K562 (cell line): ENCODE measurements around the gene FAM219A. TPM values are rescaled to one million over a fixed set of nuclear protein-coding genes. Genes with fewer than 3 reads are reported as not detected.

Source experiments
- ATAC-seq: fragments of 200-7000 bp; cut with Tn5 transposase; 3 replicates; pipeline ENCODE4 v1.9.1; 2020; ENCODE audit warnings: moderate library complexity
- BruUV-seq: library from RNA; stranded (reverse); fragments of 400-500 nt; replicated peaks from 2 replicates; lab custom pipeline; 2021; lab: Mats Ljungman, UMichigan
- CTCF ChIA-PET: fragments of 300-600 bp; formaldehyde crosslinking; extraction: SDS; loops from one replicate; lab custom pipeline; 2021; ENCODE audit warnings: low intra/inter-chr PET ratio; lab: Yijun Ruan, JAX
- POLR2A ChIA-PET: fragments of 300-600, 350-650 bp; sonication (Branson Sonifier 250); formaldehyde crosslinking; extraction: SDS; loops from one replicate; lab custom pipeline; 2021; ENCODE audit warnings: antibody characterized with exemption, inconsistent platforms; lab: Yijun Ruan, JAX
- DNase-seq, 4 experiments: peaks; one replicate each; pipeline versions ENCODE4 v3.0.0 to v3.0.0-alpha.2; 2011 to 2018; ENCODE audit warnings: low spot score in 3 of 4, mixed read lengths in 3 of 4; ENCODE audit errors: extremely low read depth in 1 of 4
- FAIRE-seq: peaks from 2 replicates; lab custom pipeline; 2011; peaks lifted over from hg19 to GRCh38; lab: Jason Lieb, UNC
- H2AFZ ChIP-seq: 2 replicates; pipeline ENCODE4 v1.6.0; 2011; ENCODE audit warnings: low read depth, low read length, control low read depth, inconsistent platforms
- H3K27ac ChIP-seq: fragments of 200-600 bp; 3 replicates; pipeline ENCODE4 v1.8.0; 2011; ENCODE audit warnings: low read depth, mild to moderate bottlenecking, control low read depth, inconsistent platforms, low read length, moderate library complexity, mixed read lengths; ENCODE audit errors: extremely low read depth
- H3K27me3 ChIP-seq, 2 experiments: fragments of 300-600 bp in 1 of 2; 2 replicates in 1 of 2; 3 replicates in 1 of 2; pipeline versions ENCODE4 v1.6.0 to v1.8.0; 2011; ENCODE audit warnings: inconsistent platforms in 2 of 2, low read length in 2 of 2, mild to moderate bottlenecking in 1 of 2, mixed read lengths in 1 of 2, moderate library complexity in 1 of 2; ENCODE audit not compliant: control insufficient read depth in 2 of 2, insufficient read depth in 2 of 2
- H3K36me3 ChIP-seq: fragments of 300-600 bp; 3 replicates; pipeline ENCODE4 v1.8.0; 2011; ENCODE audit warnings: mild to moderate bottlenecking, low read length, inconsistent platforms; ENCODE audit not compliant: control insufficient read depth, insufficient read depth
- H3K4me1 ChIP-seq, 2 experiments: fragments of 200-600 bp in 1 of 2; replicated peaks in 1 of 2; 2 replicates in 1 of 2; 3 replicates in 1 of 2; pipeline versions ENCODE4 v1.5.1 to v1.8.0; 2011; ENCODE audit warnings: inconsistent platforms in 2 of 2, low read length in 2 of 2, mild to moderate bottlenecking in 1 of 2, mixed read lengths in 1 of 2, moderate library complexity in 1 of 2; ENCODE audit not compliant: control insufficient read depth in 2 of 2, insufficient read depth in 2 of 2
- H3K4me2 ChIP-seq: 2 replicates; pipeline ENCODE4 v1.6.1; 2011; ENCODE audit warnings: low read length, control low read depth, inconsistent platforms, mixed read lengths; ENCODE audit not compliant: insufficient read depth
- H3K4me3 ChIP-seq: fragments of 200-600 bp; sonication (generic), shearing (Covaris generic); 2 replicates; pipeline ENCODE4 v1.5.1; 2016; ENCODE audit warnings: control low read depth, inconsistent platforms
- H3K79me2 ChIP-seq: fragments of 200-600 bp; 3 replicates; pipeline ENCODE4 v1.8.0; 2011; ENCODE audit warnings: low read length, inconsistent platforms; ENCODE audit not compliant: control insufficient read depth, insufficient read depth
- H3K9ac ChIP-seq, 2 experiments: 2 replicates each; pipeline versions ENCODE4 v1.6.0 to v1.6.1; 2011; ENCODE audit warnings: low read depth in 2 of 2, low read length in 2 of 2, control low read depth in 1 of 2, inconsistent platforms in 1 of 2, mild to moderate bottlenecking in 1 of 2, mixed read lengths in 1 of 2; ENCODE audit not compliant: insufficient read depth in 1 of 2
- H3K9me1 ChIP-seq: one replicate; pipeline ENCODE4 v1.6.0; 2011; ENCODE audit warnings: inconsistent platforms, mild to moderate bottlenecking, low read length, moderate library complexity; ENCODE audit not compliant: control insufficient read depth, insufficient read depth
- H3K9me3 ChIP-seq: replicated peaks from 2 replicates; pipeline ENCODE4 v1.5.1; 2011; ENCODE audit warnings: low read depth, low read length, inconsistent platforms; ENCODE audit not compliant: control insufficient read depth, insufficient read depth
- H4K20me1 ChIP-seq: replicated peaks from 2 replicates; pipeline ENCODE4 v1.6.1; 2011; ENCODE audit warnings: low read length, inconsistent platforms, mixed read lengths; ENCODE audit not compliant: control insufficient read depth, insufficient read depth
- CBX5 ChIP-seq: IDR thresholded peaks from 2 replicates; pipeline ENCODE4 v1.6.1; 2014; ENCODE audit warnings: low read depth, borderline replicate concordance
- HMGXB4 ChIP-seq: sonication (generic); formaldehyde crosslinking; IDR thresholded peaks from 2 replicates; pipeline ENCODE4 v1.8.1; 2023; ENCODE audit warnings: mild to moderate bottlenecking, missing genetic modification reagents
- KLF10 ChIP-seq: fragments of 250-450 bp; sonication (Bioruptor Pico); IDR thresholded peaks from 2 replicates; pipeline ENCODE4 v1.6.1; 2021; ENCODE audit warnings: matching md5 sums
- MBD2 ChIP-seq: sonication (generic); IDR thresholded peaks from 2 replicates; pipeline ENCODE4 v1.6.1; 2016; ENCODE audit warnings: low read depth, borderline replicate concordance
- MIER1 ChIP-seq: fragments of 450-650 bp; IDR thresholded peaks from 2 replicates; pipeline ENCODE4 v1.6.1; 2016; ENCODE audit warnings: antibody characterized with exemption, mild to moderate bottlenecking, low read depth
- NUFIP1 ChIP-seq: fragments of 450-650 bp; IDR thresholded peaks from 2 replicates; pipeline ENCODE4 v1.6.1; 2018; ENCODE audit not compliant: partially characterized antibody
- POLR2AphosphoS2 ChIP-seq: IDR thresholded peaks from 2 replicates; pipeline ENCODE4 v1.6.1; 2012; ENCODE audit warnings: low read length, improper control_type of control experiment
- THRAP3 ChIP-seq: fragments of 450-650 bp; IDR thresholded peaks from 2 replicates; pipeline ENCODE4 v1.6.1; 2016; ENCODE audit warnings: mild to moderate bottlenecking, inconsistent platforms, borderline replicate concordance
- TRIM24 ChIP-seq, 2 experiments: fragments of 450-650 bp; IDR thresholded peaks; 2 replicates each; pipeline ENCODE4 v1.6.1; 2016
- ZKSCAN1 ChIP-seq: fragments of 150-350 bp; IDR thresholded peaks from 2 replicates; pipeline ENCODE4 v1.6.1; 2016; ENCODE audit warnings: low read depth, low read length
- ZNF232 ChIP-seq: sonication (generic); formaldehyde crosslinking; IDR thresholded peaks from 2 replicates; pipeline ENCODE4 v1.8.0; 2022; ENCODE audit warnings: mild to moderate bottlenecking, missing genetic modification reagents
- ZNF347 ChIP-seq: fragments of 450-650 bp; formaldehyde crosslinking; IDR thresholded peaks from 2 replicates; pipeline ENCODE4 v1.4.0; 2020; ENCODE audit warnings: low read depth, mild to moderate bottlenecking, moderate library complexity
- ZNF668 ChIP-seq: fragments of 250-450 bp; sonication (Bioruptor Pico); IDR thresholded peaks from 2 replicates; pipeline ENCODE4 v1.8.0; 2022; ENCODE audit warnings: mild to moderate bottlenecking, inconsistent platforms
- WGBS: fragments of 100-300 bp; shearing (Covaris generic); methylation state at CpG from one replicate; pipeline ENCODE4 v1.1.6; 2016; ENCODE audit warnings: low coverage, mixed read lengths; ENCODE audit not compliant: insufficient coverage; ENCODE audit errors: missing lambda C conversion rate; 5-methylcytosine and 5-hydroxymethylcytosine counted together
- in situ Hi-C: fragments of 300-500 bp; cut with MboI; formaldehyde crosslinking; loops from 4 replicates; pipeline ENCODE4 v1.15.0; 2018; ENCODE audit warnings: inconsistent platforms, mixed read lengths
- intact Hi-C: fragments of 100-400 bp; cut with micrococcal nuclease; formaldehyde crosslinking; loops from 2 replicates; pipeline ENCODE4 v1.14.2; 2022
- polyA plus RNA-seq, 8 experiments: library from polyadenylated mRNA; depleted of rRNA in 4 of 8; stranded (reverse) in 5 of 8; unstranded in 3 of 8; fragments of >200 nt; fragmentation: Nextera tagmentation in 2 of 8; fragmentation: Illumina TruSeq in 1 of 8; extraction: Ambion mirVana in 2 of 8; extraction: Trizol in 1 of 8; gene quantifications; 2 replicates each; pipeline versions ENCODE4 v1.2.1 to v1.2.3, GENCODE V29; 2011 to 2014; ENCODE audit warnings: inconsistent platforms in 1 of 8, missing spikeins in 1 of 8
- total RNA-seq, 7 experiments: library from RNA; depleted of rRNA in 6 of 7; stranded (reverse); fragments of >200 nt in 6 of 7; fragmentation: Illumina TruSeq in 2 of 7; extraction: Trizol in 2 of 7; gene quantifications; 2 replicates each; pipeline versions ENCODE4 v1.2.1 to v1.2.3, GENCODE V29; 2011 to 2021; ENCODE audit warnings: low replicate concordance in 1 of 7

The FAM219A gene
- total and polyA plus RNA-seq, 9 of the 15 experiments (the other 6 are each of a cell fraction or from before 2014, with no cell fraction given) = 0.63 to 8.6 (median 2.9) TPM

DNA sequence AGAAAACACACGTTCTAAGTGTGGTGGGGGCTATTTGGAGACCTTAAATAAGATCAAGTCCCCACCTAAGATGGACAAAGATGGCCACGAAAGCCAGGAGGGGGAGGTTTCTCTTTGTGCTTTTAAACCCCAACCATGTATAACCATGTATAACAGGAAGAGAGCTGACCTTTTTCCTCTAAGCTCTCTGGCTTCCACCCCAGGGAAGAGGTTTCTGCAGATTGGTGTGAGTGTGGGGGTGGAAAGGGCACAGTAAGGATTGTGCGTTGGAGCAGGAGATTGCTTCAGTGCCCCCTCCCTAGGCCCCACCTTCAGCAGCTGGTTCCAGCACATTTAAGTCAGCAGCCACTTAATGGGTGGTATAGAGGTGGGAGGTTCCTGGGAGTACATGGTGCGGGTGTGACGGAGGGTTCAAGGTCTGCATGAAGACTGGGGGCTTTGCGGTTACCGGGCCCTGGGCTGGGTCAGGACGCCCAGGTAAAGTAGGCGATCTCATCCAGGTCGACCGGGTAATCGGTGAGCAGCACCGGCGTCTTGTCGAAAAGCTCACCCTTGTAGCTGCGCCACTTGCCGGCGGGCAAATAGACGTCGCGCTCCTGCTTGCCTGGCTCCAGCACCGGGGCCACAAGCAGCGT lies 87.9 kb downstream of the FAM219A start:
- ATAC-seq (no peak), FAIRE-seq (no peak), DNase-seq (no peak)
- H3K79me2 ChIP-seq = no peaks in the 10 kb centered on the region
- H3K9me3 ChIP-seq = 0 out of 2 replicates have a peak, but pooled peaks cover 2% of the 10 kb centered on the region
- H4K20me1 ChIP-seq = no peaks in the 10 kb centered on the region
- ChIA-PET CTCF (no interaction called here), POLR2A (no interaction called here)
- no peak overlapping the region for H3K4me3 ChIP-seq
- in situ Hi-C loops = no loop called here
- H3K27me3 ChIP-seq = no peaks in the 10 kb centered on the region
- no peak overlapping the region for H3K9ac ChIP-seq
- intact Hi-C loops = no loop called here
- no peak overlapping the region for H3K27ac ChIP-seq
- H3K4me1 ChIP-seq = no peaks in the 10 kb centered on the region; a peak in 1 of 5 replicates
- no peak overlapping the region for H2AFZ ChIP-seq
- WGBS = 23% methylated on average over 5 of the region's 23 CpGs
- no TSS peak for BruUV-seq
- TF ChIP-seq KLF10 (CRISPR knock-in tag) = no peak
- TF ChIP-seq CBX5 = no peak
- no peak for TF ChIP-seq NUFIP1
- TF ChIP-seq ZNF668 = no peak
- TF ChIP-seq THRAP3 = no peak
- TF ChIP-seq POLR2AphosphoS2 = no peak
- no peak for TF ChIP-seq MBD2
- no peak for TF ChIP-seq HMGXB4 (CRISPR knock-in tag)
- no peak for TF ChIP-seq ZNF347 (CRISPR knock-in tag)
- no peak for TF ChIP-seq TRIM24 (IDR thresholded peaks at IDR 0.05)
- no peak for TF ChIP-seq MIER1
- no peak for TF ChIP-seq ZKSCAN1
- TF ChIP-seq ZNF232 (CRISPR knock-in tag) = no peak
- H3K4me2 ChIP-seq = no peak overlapping the region
- no peaks in the 10 kb centered on the region for H3K9me1 ChIP-seq
- H3K36me3 ChIP-seq = no peaks in the 10 kb centered on the region
